Suprapubic skin (tissue), 4 donors: ENCODE results near the gene IGFBP3.

ENCODE experiments used
- CTCF ChIP-seq, 2 donors: fragments of 200-600 bp in 1 of 2; fragments of 450-650 bp in 1 of 2; sonication (generic) in 1 of 2; IDR thresholded peaks; one replicate each; pipeline ENCODE4 v1.5.1; 2016 to 2019; ENCODE audit warnings: antibody characterized with exemption in 2 of 2, mild to moderate bottlenecking in 1 of 2, moderate library complexity in 1 of 2
- EP300 ChIP-seq: sonication (generic); formaldehyde crosslinking; IDR thresholded peaks from one replicate; pipeline ENCODE4 v1.6.1; 2017; ENCODE audit warnings: antibody characterized with exemption
- POLR2A ChIP-seq, 2 donors: fragments of 450-650 bp; IDR thresholded peaks; one replicate each; pipeline ENCODE4 v1.6.1; 2017; ENCODE audit warnings: antibody characterized with exemption in 2 of 2, mild to moderate bottlenecking in 2 of 2, moderate library complexity in 2 of 2
- POLR2AphosphoS5 ChIP-seq, 3 donors: sonication (generic); formaldehyde crosslinking; IDR thresholded peaks; one replicate each; pipeline ENCODE4 v1.6.1; 2017; ENCODE audit warnings: antibody characterized with exemption in 3 of 3

GRCh38 chr7:45865594-45866410 is 55.3 kb downstream of the IGFBP3 start:
- TF ChIP-seq POLR2A (IDR thresholded peaks at IDR 0.05) = no peak
- TF ChIP-seq CTCF (IDR thresholded peaks at IDR 0.05) = no peak
- no peak for TF ChIP-seq POLR2AphosphoS5 (IDR thresholded peaks at IDR 0.05)
- no peak for TF ChIP-seq EP300
